Adrenal gland (tissue), 12 donors: ENCODE data around the gene ARF3. TPM values are rescaled to one million over a fixed set of nuclear protein-coding genes. Genes with fewer than 3 reads are reported as not detected.

Experiments
- DNase-seq, 7 donors: peaks; one replicate each; pipeline ENCODE4 v3.0.0-alpha.2; 2019 to 2020
- H3K27ac ChIP-seq, 5 donors: fragments of 200-600 bp; sonication (generic) in 4 of 5; 1 replicate in 3 of 5; 2 replicates in 2 of 5; pipeline versions ENCODE4 v1.5.1 to v1.8.0; 2016 to 2020; ENCODE audit warnings: mild to moderate bottlenecking in 1 of 5
- H3K27me3 ChIP-seq: fragments of 200-600 bp; 2 replicates; pipeline ENCODE4 v1.8.0; 2021
- H3K36me3 ChIP-seq, 2 donors: fragments of 200-600 bp; replicated peaks in 1 of 2; 1 replicate in 1 of 2; 2 replicates in 1 of 2; pipeline versions ENCODE4 v1.5.1 to v1.8.0; 2018 to 2022
- H3K4me1 ChIP-seq, 2 donors: fragments of 200-600 bp; replicated peaks in 1 of 2; 1 replicate in 1 of 2; 2 replicates in 1 of 2; pipeline versions ENCODE4 v1.5.1 to v1.8.0; 2018 to 2021
- H3K4me3 ChIP-seq, 4 donors: fragments of 200-600 bp; sonication (generic) in 3 of 4; one replicate each; pipeline ENCODE4 v1.5.1; 2016 to 2018
- H3K9me3 ChIP-seq, 3 donors: fragments of 200-600 bp; sonication (generic) in 1 of 3; replicated peaks in 1 of 3; 1 replicate in 2 of 3; 2 replicates in 1 of 3; pipeline versions ENCODE4 v1.5.1 to v1.8.0; 2016 to 2021
- POLR2A ChIP-seq, 2 donors: fragments of 450-650 bp; IDR thresholded peaks; one replicate each; pipeline ENCODE4 v1.6.1; 2017; ENCODE audit warnings: antibody characterized with exemption in 2 of 2, mild to moderate bottlenecking in 2 of 2, moderate library complexity in 1 of 2
- WGBS, 4 donors: extraction: QIAGEN DNeasy Blood & Tissue Kit in 2 of 4; methylation state at CpG; one replicate each; pipeline versions ENCODE4 v1.1.5 to v1.1.7; 2013 to 2017; 5-methylcytosine and 5-hydroxymethylcytosine counted together
- intact Hi-C, 2 donors: fragments of 100-400 bp; cut with DNase I; formaldehyde crosslinking; loops; one replicate each; pipeline versions ENCODE4 v1.14.1 to v1.15.0; 2022 to 2023
- polyA plus RNA-seq, 3 donors: library from polyadenylated mRNA; stranded (reverse); fragments of 200-250 nt in 2 of 3; fragments of 350-450 nt in 1 of 3; fragmentation: Illumina TruSeq in 1 of 3; extraction: RNeasy Lipid Tissue Mini Kit (QIAGEN cat#74804) in 1 of 3; gene quantifications; one replicate each; pipeline ENCODE4 v1.2.3, GENCODE V29; 2013 to 2014
- total RNA-seq, 9 donors: library from RNA; depleted of rRNA in 4 of 9; stranded (reverse); fragments of >200 nt in 4 of 9; fragments of 120-200 nt in 1 of 9; fragmentation: NEBNext Ultra II Directional in 1 of 9; extraction: Animal tissue kit (Norgen Biotek cat#: 25700) in 1 of 9; gene quantifications; one replicate each; pipeline versions ENCODE4 v1.1.0 to v1.2.4, GENCODE V29; 2013 to 2023
- TF ChIP-seq, protein P1 (sequence below), 6 experiments: fragments of 450-650 bp in 4 of 6; fragments of 200-600 bp in 2 of 6; sonication (generic) in 1 of 6; IDR thresholded peaks; 1 replicate in 5 of 6; 2 replicates in 1 of 6; pipeline versions ENCODE4 v1.5.1 to v1.8.0; 2016 to 2021; ENCODE audit warnings: antibody characterized with exemption in 6 of 6, mild to moderate bottlenecking in 2 of 6, moderate library complexity in 1 of 6
- donor health status: healthy with polysubstance abuse.
- donor health status: Bipolar disorder and iron deficiency.
- donor health status: DM: yes; HTN: yes; CAD: no.
- donor health status: DM: no; HTN: no; CAD: no.
- donor health status: DM: no; HTN: no; CAD: no.
- donor health status: DM: yes; HTN: yes; CAD: no.

ARF3 gene
- total and polyA plus RNA-seq, 12 donors: 55.2 to 237 (median 105) TPM

DNA sequence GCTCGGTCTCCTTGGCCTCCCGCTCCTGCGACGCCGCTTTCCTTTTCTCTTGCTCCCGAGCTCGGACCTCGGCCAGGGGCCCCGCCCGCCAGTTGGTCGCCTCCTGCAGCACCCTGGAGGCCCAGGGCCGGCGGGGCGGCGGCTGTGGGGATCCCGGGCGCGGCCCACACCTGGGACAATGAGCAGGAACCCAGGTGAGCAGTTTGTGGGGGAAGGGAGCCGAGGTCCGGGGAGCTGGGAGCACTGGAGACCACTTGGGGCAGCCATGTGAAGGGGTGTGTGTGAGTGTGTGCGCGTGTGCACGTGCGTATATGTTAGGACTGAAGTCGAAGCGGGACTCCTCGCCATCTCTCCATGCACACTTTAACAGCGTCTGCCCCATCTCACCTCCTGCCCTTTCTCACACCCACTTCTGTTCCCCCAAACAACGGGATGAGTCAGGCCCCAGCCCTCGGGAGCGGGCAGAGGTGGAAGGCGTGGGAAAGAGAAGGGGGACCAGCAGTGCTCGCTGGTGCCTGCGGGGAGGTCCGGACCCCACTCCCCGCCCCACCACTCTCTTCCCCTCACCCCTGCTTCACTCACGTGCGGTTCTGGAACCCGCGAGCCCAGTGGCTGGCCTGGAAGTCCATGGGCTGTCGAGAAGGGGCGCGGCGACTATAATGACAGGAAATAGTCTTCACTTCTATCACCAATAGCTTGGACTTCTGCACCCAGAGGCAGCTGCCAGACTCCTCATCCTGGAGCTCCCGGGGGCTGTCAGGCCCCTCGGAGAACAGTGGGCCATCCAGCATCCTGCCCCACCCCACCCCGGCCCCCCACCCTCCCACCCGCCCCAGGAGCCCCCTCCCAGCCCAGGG is 41.4 kb upstream of the ARF3 start:
- TF ChIP-seq POLR2A (IDR thresholded peaks at IDR 0.05): no peak
- TF ChIP-seq, protein P1, sequence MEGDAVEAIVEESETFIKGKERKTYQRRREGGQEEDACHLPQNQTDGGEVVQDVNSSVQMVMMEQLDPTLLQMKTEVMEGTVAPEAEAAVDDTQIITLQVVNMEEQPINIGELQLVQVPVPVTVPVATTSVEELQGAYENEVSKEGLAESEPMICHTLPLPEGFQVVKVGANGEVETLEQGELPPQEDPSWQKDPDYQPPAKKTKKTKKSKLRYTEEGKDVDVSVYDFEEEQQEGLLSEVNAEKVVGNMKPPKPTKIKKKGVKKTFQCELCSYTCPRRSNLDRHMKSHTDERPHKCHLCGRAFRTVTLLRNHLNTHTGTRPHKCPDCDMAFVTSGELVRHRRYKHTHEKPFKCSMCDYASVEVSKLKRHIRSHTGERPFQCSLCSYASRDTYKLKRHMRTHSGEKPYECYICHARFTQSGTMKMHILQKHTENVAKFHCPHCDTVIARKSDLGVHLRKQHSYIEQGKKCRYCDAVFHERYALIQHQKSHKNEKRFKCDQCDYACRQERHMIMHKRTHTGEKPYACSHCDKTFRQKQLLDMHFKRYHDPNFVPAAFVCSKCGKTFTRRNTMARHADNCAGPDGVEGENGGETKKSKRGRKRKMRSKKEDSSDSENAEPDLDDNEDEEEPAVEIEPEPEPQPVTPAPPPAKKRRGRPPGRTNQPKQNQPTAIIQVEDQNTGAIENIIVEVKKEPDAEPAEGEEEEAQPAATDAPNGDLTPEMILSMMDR (IDR thresholded peaks at IDR 0.05): no peak
- no peaks in the 10 kb centered on the region for H3K9me3 ChIP-seq
- H3K36me3 ChIP-seq: peaks cover 0 to 29% of the 10 kb centered on the region in 2 donors
- peak overlapping the region in 2 of 4 donors; percentile 36 to 71 for H3K4me3 ChIP-seq
- H3K4me1 ChIP-seq: peaks cover 34 to 40% of the 10 kb centered on the region in 2 donors
- 0 to 1% (median 1%) methylated on average over 1 to 48 of the region's 48 CpGs for WGBS, 4 donors
- H3K27me3 ChIP-seq: peaks cover 7% of the 10 kb centered on the region
- H3K27ac ChIP-seq: peak overlapping the region in 1 of 5 donors; percentile 40
- DNase-seq: peak in 3 of 7 donors; percentile 40 to 42 (median 41)
- intact Hi-C loops: no loop called here

DNA sequence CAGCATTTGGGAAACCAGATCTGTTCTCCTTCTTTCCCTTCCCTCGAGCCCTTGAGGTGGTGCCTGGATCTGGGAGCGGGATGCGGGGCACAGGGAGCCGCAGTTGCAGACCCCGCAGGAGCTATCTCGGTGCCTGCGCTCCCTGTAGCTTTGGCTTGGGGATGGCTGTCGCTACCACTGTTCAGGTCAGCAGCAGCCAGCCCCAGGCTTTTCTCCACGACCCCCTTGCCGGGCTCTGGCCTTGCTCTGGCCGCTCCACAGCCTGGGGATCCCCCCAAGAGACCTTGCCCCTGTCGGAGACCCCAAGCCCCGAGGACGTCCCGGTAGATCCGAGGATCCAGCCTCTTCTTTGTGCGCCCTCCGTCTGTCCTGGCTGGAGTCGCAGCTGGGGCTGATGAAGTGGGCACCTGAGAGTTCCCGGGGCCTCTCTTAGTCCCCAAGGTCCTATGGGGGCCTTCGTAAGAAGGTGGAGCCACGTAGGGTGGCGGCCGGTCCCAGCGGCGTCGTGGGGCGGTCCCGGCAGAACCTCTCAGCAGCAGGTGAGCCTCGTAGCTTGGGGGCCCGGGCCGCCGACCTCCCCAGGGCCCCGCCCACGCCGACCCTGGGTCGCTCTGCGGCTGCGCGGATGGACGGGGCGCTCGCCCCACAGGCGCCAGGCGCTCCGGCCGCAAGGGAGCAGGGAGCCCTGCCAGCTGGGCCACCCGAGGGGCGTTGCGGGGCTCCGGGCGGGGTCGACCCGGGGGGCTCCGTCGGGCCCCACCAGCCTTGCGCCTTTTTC is 40.6 kb upstream of the ARF3 start:
- intact Hi-C loops: no loop called here

DNA sequence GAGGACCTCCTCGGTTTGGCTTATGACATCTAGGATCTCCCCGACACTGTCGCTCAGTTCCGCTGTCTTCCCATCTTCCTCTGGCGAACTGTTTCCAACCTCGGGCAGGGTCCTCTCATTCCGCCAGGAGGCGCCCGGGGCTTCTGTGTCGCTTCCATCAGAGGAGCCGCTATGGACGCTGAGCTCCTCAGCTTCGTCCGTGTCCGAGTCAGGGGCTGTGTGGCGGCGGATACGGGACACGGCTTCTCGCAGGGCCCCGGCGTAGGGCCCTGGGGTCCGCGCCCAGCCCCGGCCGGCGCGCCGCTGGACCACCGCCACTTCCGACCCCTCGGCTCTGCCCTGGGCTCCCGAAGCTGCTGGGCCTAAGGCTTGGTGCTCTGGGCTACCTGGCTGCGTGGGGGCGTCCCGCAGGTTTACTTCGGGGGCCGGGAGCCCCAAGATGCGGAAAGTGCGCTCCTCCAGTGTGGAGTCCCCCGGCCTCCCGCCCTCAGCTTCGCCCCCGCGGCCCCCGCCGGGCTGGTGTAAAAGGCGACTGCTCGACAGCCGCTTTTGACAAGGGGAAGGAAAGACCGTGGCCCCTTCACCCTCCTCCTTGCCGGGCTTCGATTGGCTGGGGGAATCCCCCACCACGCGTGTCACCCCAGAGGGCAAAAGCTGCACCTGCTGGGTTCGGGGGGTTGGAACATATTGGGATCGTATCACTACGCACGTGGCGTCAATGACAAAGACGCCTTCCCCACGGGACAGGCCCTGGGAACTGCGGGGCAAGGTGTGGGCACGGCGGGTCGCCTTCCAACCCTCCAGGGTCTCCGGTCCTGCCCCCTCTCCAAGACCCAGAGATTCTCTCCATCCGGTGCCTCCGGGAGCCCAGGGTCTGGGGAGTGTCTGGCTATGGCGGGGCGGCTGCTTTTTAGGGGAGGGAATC is 39.8 kb upstream of the ARF3 start:
- H3K4me3 ChIP-seq: peak overlapping the region in 1 of 4 donors; percentile 51
- peaks cover 7% of the 10 kb centered on the region for H3K27me3 ChIP-seq
- WGBS, 4 donors: 21 to 31% (median 26%) methylated on average over 26 to 71 of the region's 71 CpGs
- DNase-seq: peak; percentile 67 to 92 (median 80)
- TF ChIP-seq POLR2A (IDR thresholded peaks at IDR 0.05): no peak
- TF ChIP-seq, protein P1 (IDR thresholded peaks at IDR 0.05): peak; percentile 51 to 74 (median 69)
- H3K36me3 ChIP-seq: peaks cover 0 to 12% of the 10 kb centered on the region in 2 donors
- intact Hi-C loops: no loop called here
- no peaks in the 10 kb centered on the region for H3K9me3 ChIP-seq
- H3K4me1 ChIP-seq: peaks cover 34 to 40% of the 10 kb centered on the region in 2 donors
- no peak overlapping the region for H3K27ac ChIP-seq

More for the DNA sequence above, 40.6 kb upstream of the ARF3 start:
- Histone ChIP-seq H3K4me1 (peaks cover 34 to 40% of the 10 kb centered on the region in 2 donors), H3K36me3 (peaks cover 0 to 21% of the 10 kb centered on the region in 2 donors), H3K27me3 (peaks cover 7% of the 10 kb centered on the region), H3K9me3 (no peaks in the 10 kb centered on the region), H3K27ac (no peak overlapping the region), H3K4me3 (peak overlapping the region in 2 of 4 donors; percentile 36 to 71)
- no peak for TF ChIP-seq POLR2A (IDR thresholded peaks at IDR 0.05)
- TF ChIP-seq, protein P1 (IDR thresholded peaks at IDR 0.05): no peak
- DNase-seq: peak in 1 of 7 donors; percentile 20
- 10 to 16% (median 12%) methylated on average over 5 to 57 of the region's 57 CpGs for WGBS, 4 donors
